Endodermal cell (in vitro differentiated cells): Measurements from ENCODE around the gene P4HA3. TPM values are rescaled to one million over a fixed set of nuclear protein-coding genes. Genes with fewer than 3 reads are reported as not detected.
A peak's percentile ranks its signal among the peaks of the same experiment; 100 is the strongest.

ENCODE experiments used
- DNase-seq: peaks from one replicate; pipeline ENCODE4 v3.0.0-alpha.2; 2017
- H3K27ac ChIP-seq: 2 replicates; pipeline ENCODE4 v1.5.1; 2013; ENCODE audit warnings: mild to moderate bottlenecking, low read depth, low read length, moderate library complexity
- H3K27me3 ChIP-seq: 2 replicates; pipeline ENCODE4 v1.6.1; 2013; ENCODE audit warnings: mild to moderate bottlenecking, low read length, moderate library complexity; ENCODE audit not compliant: insufficient read depth, control insufficient read depth, poor library complexity, severe bottlenecking
- H3K36me3 ChIP-seq: 2 replicates; pipeline ENCODE4 v1.7.0; 2013; ENCODE audit warnings: mild to moderate bottlenecking, low read length, moderate library complexity; ENCODE audit not compliant: control insufficient read depth, insufficient read depth
- H3K4me1 ChIP-seq: one replicate; pipeline ENCODE4 v1.7.0; 2013; ENCODE audit warnings: low read length; ENCODE audit not compliant: control insufficient read depth, insufficient read depth
- H3K4me3 ChIP-seq: 2 replicates; pipeline ENCODE4 v1.5.1; 2013; ENCODE audit warnings: mild to moderate bottlenecking, low read length, moderate library complexity
- H3K9ac ChIP-seq: 2 replicates; pipeline ENCODE4 v1.6.1; 2013; ENCODE audit warnings: mild to moderate bottlenecking, low read length, moderate library complexity; ENCODE audit not compliant: poor library complexity, severe bottlenecking; ENCODE audit errors: extremely low read depth
- H3K9me3 ChIP-seq: 2 replicates; pipeline ENCODE4 v1.6.1; 2013; ENCODE audit warnings: mild to moderate bottlenecking, low read length, moderate library complexity; ENCODE audit not compliant: control insufficient read depth
- H3K27ac Mint-ChIP-seq: 2 replicates; pipeline ENCODE4 v1.8.0; 2020; ENCODE audit warnings: mixed read lengths
- H3K27me3 Mint-ChIP-seq: 2 replicates; pipeline ENCODE4 v1.8.0; 2021; ENCODE audit warnings: mild to moderate bottlenecking, mixed read lengths; ENCODE audit not compliant: insufficient read depth
- H3K36me3 Mint-ChIP-seq: 2 replicates; pipeline ENCODE4 v1.8.0; 2020; ENCODE audit warnings: low read depth, mixed read lengths
- H3K4me1 Mint-ChIP-seq: 2 replicates; pipeline ENCODE4 v1.8.0; 2020; ENCODE audit warnings: mixed read lengths
- H3K4me3 Mint-ChIP-seq: 2 replicates; pipeline ENCODE4 v1.8.0; 2020; ENCODE audit warnings: mild to moderate bottlenecking, moderate library complexity, mixed read lengths
- H3K9me3 Mint-ChIP-seq: 2 replicates; pipeline ENCODE4 v1.8.0; 2020; ENCODE audit warnings: mild to moderate bottlenecking, mixed read lengths
- WGBS, 2 experiments: methylation state at CpG; one replicate each; pipeline versions ENCODE4 v1.1.5 to v1.1.7; 2013; ENCODE audit warnings: missing lambda C conversion rate in 2 of 2, mixed read lengths in 1 of 2; ENCODE audit not compliant: insufficient coverage in 1 of 2, insufficient read length in 1 of 2; 5-methylcytosine and 5-hydroxymethylcytosine counted together
- total RNA-seq, 2 donors: library from RNA; stranded (reverse); fragmentation: NEBNext Ultra II Directional in 1 of 2; extraction: Animal tissue kit (Norgen Biotek cat#: 25700) in 1 of 2; gene quantifications; 2 replicates in 1 of 2; 3 replicates in 1 of 2; pipeline ENCODE4 v1.2.1, GENCODE V29; 2021
- TF ChIP-seq, protein P1 (sequence below): fragments of 200-600 bp; sonication (generic); conservative IDR thresholded peaks from 2 replicates; pipeline ENCODE4 v1.5.0; 2021; ENCODE audit warnings: antibody characterized with exemption, mild to moderate bottlenecking

Gene P4HA3
- total RNA-seq, 2 donors from 2014 or later = not detected

DNA sequence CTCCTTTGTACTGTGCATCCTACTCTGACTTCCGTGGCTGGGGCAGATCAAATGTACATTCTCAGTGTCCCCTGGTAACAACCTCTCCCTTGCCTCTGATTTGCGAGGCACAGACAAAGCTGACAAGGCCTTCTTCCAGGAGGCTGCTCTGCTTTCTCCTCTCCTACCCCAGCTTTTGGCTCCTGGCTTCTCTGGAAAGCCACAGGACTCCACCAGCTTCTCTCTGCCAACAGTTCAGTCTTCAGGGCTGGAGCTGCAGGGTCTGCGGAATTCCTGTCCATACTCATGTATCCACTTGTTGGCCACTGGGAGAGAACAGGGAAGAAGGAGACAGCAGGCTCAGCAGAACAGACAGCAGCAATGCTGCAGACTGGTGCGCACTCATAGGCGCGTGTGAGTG lies 44.4 kb downstream of the P4HA3 start:
- Histone ChIP-seq H3K9ac (no peak overlapping the region), H3K36me3 (no peaks in the 10 kb centered on the region), H3K4me1 (peaks cover 5% of the 10 kb centered on the region), H3K4me3 (no peak overlapping the region), H3K9me3 (no peaks in the 10 kb centered on the region), H3K27me3 (no peaks in the 10 kb centered on the region), H3K27ac (no peak overlapping the region)
- TF ChIP-seq, protein P1, sequence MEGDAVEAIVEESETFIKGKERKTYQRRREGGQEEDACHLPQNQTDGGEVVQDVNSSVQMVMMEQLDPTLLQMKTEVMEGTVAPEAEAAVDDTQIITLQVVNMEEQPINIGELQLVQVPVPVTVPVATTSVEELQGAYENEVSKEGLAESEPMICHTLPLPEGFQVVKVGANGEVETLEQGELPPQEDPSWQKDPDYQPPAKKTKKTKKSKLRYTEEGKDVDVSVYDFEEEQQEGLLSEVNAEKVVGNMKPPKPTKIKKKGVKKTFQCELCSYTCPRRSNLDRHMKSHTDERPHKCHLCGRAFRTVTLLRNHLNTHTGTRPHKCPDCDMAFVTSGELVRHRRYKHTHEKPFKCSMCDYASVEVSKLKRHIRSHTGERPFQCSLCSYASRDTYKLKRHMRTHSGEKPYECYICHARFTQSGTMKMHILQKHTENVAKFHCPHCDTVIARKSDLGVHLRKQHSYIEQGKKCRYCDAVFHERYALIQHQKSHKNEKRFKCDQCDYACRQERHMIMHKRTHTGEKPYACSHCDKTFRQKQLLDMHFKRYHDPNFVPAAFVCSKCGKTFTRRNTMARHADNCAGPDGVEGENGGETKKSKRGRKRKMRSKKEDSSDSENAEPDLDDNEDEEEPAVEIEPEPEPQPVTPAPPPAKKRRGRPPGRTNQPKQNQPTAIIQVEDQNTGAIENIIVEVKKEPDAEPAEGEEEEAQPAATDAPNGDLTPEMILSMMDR = no peak
- H3K4me1 Mint-ChIP-seq = no peaks in the 10 kb centered on the region
- no peaks in the 10 kb centered on the region for H3K36me3 Mint-ChIP-seq
- 91 to 97% methylated on average over 5 to 6 of the region's 6 CpGs for WGBS, 2 experiments
- peaks cover 27% of the 10 kb centered on the region for H3K27me3 Mint-ChIP-seq
- H3K27ac Mint-ChIP-seq = no peak overlapping the region
- H3K4me3 Mint-ChIP-seq = no peak overlapping the region
- peak; percentile 27 for DNase-seq
- no peaks in the 10 kb centered on the region for H3K9me3 Mint-ChIP-seq

DNA sequence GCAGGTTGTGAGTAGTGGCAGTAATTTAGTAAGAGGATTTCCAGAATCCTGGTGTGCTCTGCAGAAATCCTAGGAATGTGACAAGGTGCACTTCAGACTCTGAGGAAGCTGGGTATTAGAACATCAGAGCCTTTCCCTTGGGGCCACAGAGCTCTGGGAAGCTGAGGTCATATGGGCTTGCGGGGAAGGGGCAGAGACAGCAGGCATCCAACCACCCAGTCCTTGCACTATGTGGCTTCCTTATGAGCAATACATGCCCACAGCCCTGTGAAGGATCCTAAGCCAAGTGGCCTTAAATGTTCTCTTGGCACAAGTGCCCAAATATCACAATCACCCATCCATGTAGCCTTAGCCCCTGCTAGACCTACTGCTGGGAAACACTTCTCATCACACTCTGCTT lies 46.2 kb downstream of the P4HA3 start:
- no peak for DNase-seq
- Histone ChIP-seq H3K9ac (no peak overlapping the region), H3K27me3 (no peaks in the 10 kb centered on the region), H3K27ac (no peak overlapping the region), H3K4me1 (peaks cover 5% of the 10 kb centered on the region), H3K36me3 (no peaks in the 10 kb centered on the region), H3K4me3 (no peak overlapping the region), H3K9me3 (peaks cover 7% of the 10 kb centered on the region)
- Mint-ChIP-seq H3K4me1 (no peaks in the 10 kb centered on the region), H3K27me3 (peaks cover 26% of the 10 kb centered on the region), H3K36me3 (no peaks in the 10 kb centered on the region), H3K4me3 (no peak overlapping the region), H3K9me3 (no peaks in the 10 kb centered on the region), H3K27ac (no peak overlapping the region)
- whole genome bisulfite sequencing, 2 experiments = 96% methylated on average over 1 of the region's 1 CpG; no CpG with 5 or more reads in 1 of the 2 experiments
- TF ChIP-seq, protein P1 = no peak

DNA sequence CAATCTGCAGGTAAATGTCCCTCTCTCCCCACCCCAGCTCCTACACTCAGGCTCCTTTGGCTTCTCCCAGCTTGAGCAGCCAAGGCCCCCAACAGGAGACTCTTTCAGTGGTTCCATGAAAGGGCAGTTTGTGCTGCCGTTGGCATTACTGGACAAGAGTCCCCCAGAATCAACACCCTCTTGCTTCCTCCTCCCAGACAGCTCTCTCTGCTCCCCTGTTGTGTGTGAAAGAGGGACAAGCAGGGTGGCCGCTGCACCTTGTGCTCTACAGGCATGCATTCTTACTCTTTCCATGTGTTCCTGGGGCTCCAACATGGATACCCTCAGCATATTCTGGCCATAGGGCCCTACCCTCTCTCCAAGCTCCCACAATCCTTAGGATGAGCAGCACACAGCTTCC lies 48.7 kb downstream of the P4HA3 start:
- TF ChIP-seq, protein P1 = no peak
- no peaks in the 10 kb centered on the region for H3K36me3 ChIP-seq
- H3K4me3 ChIP-seq = no peak overlapping the region
- peaks cover 14% of the 10 kb centered on the region for H3K4me1 ChIP-seq
- H3K27ac Mint-ChIP-seq = no peak overlapping the region
- no peaks in the 10 kb centered on the region for H3K9me3 Mint-ChIP-seq
- H3K27me3 Mint-ChIP-seq = peaks cover 17% of the 10 kb centered on the region
- no peaks in the 10 kb centered on the region for H3K36me3 Mint-ChIP-seq
- no peak overlapping the region for H3K9ac ChIP-seq
- 96 to 100% methylated on average over 1 to 2 of the region's 2 CpGs for WGBS, 2 experiments
- H3K27me3 ChIP-seq = no peaks in the 10 kb centered on the region
- peaks cover 16% of the 10 kb centered on the region for H3K4me1 Mint-ChIP-seq
- no peak overlapping the region for H3K4me3 Mint-ChIP-seq
- no peak overlapping the region for H3K27ac ChIP-seq
- no peak for DNase-seq
- H3K9me3 ChIP-seq = peaks cover 7% of the 10 kb centered on the region
